PFSK-1 (cell line): ENCODE measurements around the gene ZNF653.

Source experiments
- FOXP2 ChIP-seq: optimal IDR thresholded peaks from 2 replicates; pipeline ENCODE3; 2011; ENCODE audit warnings: borderline replicate concordance, control low read depth, inconsistent platforms; ENCODE audit not compliant: insufficient read depth; ENCODE audit errors: extremely low read length, extremely low read depth
- POLR2AphosphoS5 ChIP-seq: IDR thresholded peaks from 2 replicates; pipeline ENCODE4 v1.6.1; 2012; ENCODE audit warnings: low read depth, mild to moderate bottlenecking, control low read depth, low read length, moderate library complexity
- SIN3A ChIP-seq: IDR thresholded peaks from 2 replicates; pipeline ENCODE4 v1.6.1; 2012; ENCODE audit warnings: mild to moderate bottlenecking, low read length, moderate library complexity, borderline replicate concordance; ENCODE audit not compliant: insufficient read depth
- TAF1 ChIP-seq: IDR thresholded peaks from 2 replicates; pipeline ENCODE4 v1.6.1; 2012; ENCODE audit warnings: low read length, control low read depth, borderline replicate concordance; ENCODE audit not compliant: insufficient read depth
- TF ChIP-seq, protein P1 (sequence below), 2 experiments: IDR thresholded peaks; 2 replicates each; pipeline versions ENCODE4 v1.6.1 to v1.8.0; 2011 to 2012; ENCODE audit warnings: low read depth in 2 of 2, low read length in 2 of 2, control low read depth in 1 of 2, inconsistent platforms in 1 of 2, mild to moderate bottlenecking in 1 of 2, moderate library complexity in 1 of 2; ENCODE audit not compliant: insufficient read depth in 1 of 2

Gene ZNF653

GRCh38 chr19:11445141-11445540, 60.5 kb downstream of the ZNF653 start:
- TF ChIP-seq FOXP2 (no peak), POLR2AphosphoS5 (no peak), TAF1 (no peak), SIN3A (no peak)
- TF ChIP-seq, protein P1, sequence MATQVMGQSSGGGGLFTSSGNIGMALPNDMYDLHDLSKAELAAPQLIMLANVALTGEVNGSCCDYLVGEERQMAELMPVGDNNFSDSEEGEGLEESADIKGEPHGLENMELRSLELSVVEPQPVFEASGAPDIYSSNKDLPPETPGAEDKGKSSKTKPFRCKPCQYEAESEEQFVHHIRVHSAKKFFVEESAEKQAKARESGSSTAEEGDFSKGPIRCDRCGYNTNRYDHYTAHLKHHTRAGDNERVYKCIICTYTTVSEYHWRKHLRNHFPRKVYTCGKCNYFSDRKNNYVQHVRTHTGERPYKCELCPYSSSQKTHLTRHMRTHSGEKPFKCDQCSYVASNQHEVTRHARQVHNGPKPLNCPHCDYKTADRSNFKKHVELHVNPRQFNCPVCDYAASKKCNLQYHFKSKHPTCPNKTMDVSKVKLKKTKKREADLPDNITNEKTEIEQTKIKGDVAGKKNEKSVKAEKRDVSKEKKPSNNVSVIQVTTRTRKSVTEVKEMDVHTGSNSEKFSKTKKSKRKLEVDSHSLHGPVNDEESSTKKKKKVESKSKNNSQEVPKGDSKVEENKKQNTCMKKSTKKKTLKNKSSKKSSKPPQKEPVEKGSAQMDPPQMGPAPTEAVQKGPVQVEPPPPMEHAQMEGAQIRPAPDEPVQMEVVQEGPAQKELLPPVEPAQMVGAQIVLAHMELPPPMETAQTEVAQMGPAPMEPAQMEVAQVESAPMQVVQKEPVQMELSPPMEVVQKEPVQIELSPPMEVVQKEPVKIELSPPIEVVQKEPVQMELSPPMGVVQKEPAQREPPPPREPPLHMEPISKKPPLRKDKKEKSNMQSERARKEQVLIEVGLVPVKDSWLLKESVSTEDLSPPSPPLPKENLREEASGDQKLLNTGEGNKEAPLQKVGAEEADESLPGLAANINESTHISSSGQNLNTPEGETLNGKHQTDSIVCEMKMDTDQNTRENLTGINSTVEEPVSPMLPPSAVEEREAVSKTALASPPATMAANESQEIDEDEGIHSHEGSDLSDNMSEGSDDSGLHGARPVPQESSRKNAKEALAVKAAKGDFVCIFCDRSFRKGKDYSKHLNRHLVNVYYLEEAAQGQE (IDR thresholded peaks at IDR 0.05; ENCODE audit: insufficient read depth in 1 of 2, low read depth in 2 of 2, low read length in 2 of 2) = no peak

DNA sequence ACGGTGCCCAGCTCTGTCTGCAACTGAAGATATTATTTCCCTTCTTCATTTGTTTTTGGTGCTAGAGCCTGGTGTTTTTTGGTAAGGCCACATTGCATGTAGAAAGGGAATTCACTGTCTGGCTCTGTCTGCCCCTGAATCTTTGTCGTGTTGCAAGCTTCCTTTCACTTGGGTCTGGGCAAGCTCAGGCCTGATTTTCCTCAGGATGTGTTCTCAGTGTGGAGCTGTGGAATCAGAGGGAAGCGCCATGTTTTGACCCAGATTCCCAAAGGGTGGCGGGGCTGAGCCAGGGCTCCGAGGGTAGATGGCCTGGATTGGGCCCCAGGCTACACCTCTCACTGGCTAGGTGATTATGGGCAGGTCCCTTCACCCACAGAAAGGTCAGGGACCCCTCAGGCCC, 61.6 kb downstream of the ZNF653 start:
- TF ChIP-seq, protein P1 (IDR thresholded peaks at IDR 0.05; ENCODE audit: insufficient read depth in 1 of 2, low read depth in 2 of 2, low read length in 2 of 2) = no peak
- TF ChIP-seq TAF1 (no peak), FOXP2 (no peak), POLR2AphosphoS5 (no peak), SIN3A (no peak)

- TF ChIP-seq FOXP2 (no peak), TAF1 (no peak), SIN3A (no peak), POLR2AphosphoS5 (no peak)
- TF ChIP-seq, protein P1 (IDR thresholded peaks at IDR 0.05; ENCODE audit: insufficient read depth in 1 of 2, low read depth in 2 of 2, low read length in 2 of 2) = no peak
Observed at GRCh38 chr19:11437955-11438354, 67.7 kb downstream of the ZNF653 start.

DNA sequence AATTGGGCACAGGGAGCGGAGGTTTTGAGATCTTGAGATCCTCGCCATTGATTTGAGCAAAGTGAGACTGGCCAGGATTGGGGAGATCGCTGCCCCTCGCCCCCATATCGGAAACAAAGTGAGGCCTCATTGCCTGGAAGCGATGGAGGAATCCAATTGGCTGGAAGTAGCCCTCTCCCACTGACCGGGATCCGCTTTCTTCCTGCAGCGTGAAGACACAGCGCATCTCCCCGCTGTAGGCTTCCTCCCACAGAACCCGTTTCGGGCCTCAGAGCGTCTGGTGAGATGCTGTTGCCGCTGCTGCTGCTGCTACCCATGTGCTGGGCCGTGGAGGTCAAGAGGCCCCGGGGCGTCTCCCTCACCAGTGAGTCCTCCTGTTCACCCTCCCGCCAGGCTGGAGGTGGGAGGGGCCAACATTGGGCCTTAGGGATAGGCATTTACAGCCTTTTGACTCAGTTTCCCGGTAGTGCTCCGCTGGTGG, 69.8 kb downstream of the ZNF653 start:
- no peak for TF ChIP-seq FOXP2
- TF ChIP-seq, protein P1 (IDR thresholded peaks at IDR 0.05; ENCODE audit: insufficient read depth in 1 of 2, low read depth in 2 of 2, low read length in 2 of 2) = no peak
- TF ChIP-seq POLR2AphosphoS5 = no peak
- TF ChIP-seq SIN3A = no peak
- no peak for TF ChIP-seq TAF1

- TF ChIP-seq TAF1 (peak; percentile 90; the same call in 1 of the 2 replicates), SIN3A (no peak), FOXP2 (peak; percentile 29), POLR2AphosphoS5 (peak; percentile 90)
- TF ChIP-seq, protein P1 (IDR thresholded peaks at IDR 0.05; ENCODE audit: insufficient read depth in 1 of 2, low read depth in 2 of 2, low read length in 2 of 2) = peak in 1 of 2 experiments; percentile 63; a peak in 1 of 4 replicates
Observed at GRCh38 chr19:11435057-11435832, 70.4 kb downstream of the ZNF653 start, which contains the start of the genes ODAD3 and PRKCSH. TSS of gene ODAD3 (minus strand) at chr19:11435121. CDS start at chr19:11435016, 105 bp downstream. TSS of gene PRKCSH (plus strand) at chr19:11435635. CDS start at chr19:11436118, 483 bp downstream.
